ENCODE data around the gene VWF.

VWF gene

GRCh38 chr12:5969156-5969973, 155.1 kb downstream of the VWF start:
- H4K20me1 ChIP-seq (ENCODE audit: insufficient read depth, low read length): no peaks in the 10 kb centered on the region
- H3K9ac ChIP-seq (ENCODE audit: low read length): no peak overlapping the region
- H3K27me3 ChIP-seq (ENCODE audit: insufficient read depth, low read length): 0 out of 2 replicates have a peak, but pooled peaks cover 4% of the 10 kb centered on the region
- TF ChIP-seq CTCF (IDR thresholded peaks at IDR 0.05; ENCODE audit: low read length) (no peak), EZH2 (IDR thresholded peaks at IDR 0.05; ENCODE audit: borderline replicate concordance, low read length) (no peak)
- H3K4me3 ChIP-seq (ENCODE audit: low read depth, low read length, poor library complexity, severe bottlenecking): no peak overlapping the region
- H3K4me2 ChIP-seq (ENCODE audit: low read length): no peak overlapping the region
- no peaks in the 10 kb centered on the region for H3K9me3 ChIP-seq (ENCODE audit: low read length)
- H3F3A ChIP-seq (ENCODE audit: insufficient read depth, low read length): no peaks in the 10 kb centered on the region
- no peaks in the 10 kb centered on the region for H3K9me2 ChIP-seq (ENCODE audit: low read depth, low read length)
- no peak overlapping the region for H2AFZ ChIP-seq (ENCODE audit: low read length)
- no peaks in the 10 kb centered on the region for H3K4me1 ChIP-seq (ENCODE audit: insufficient read depth, low read length, severe bottlenecking)
- no peak overlapping the region for H3K27ac ChIP-seq (ENCODE audit: low read depth, low read length, poor library complexity, severe bottlenecking)
- H3K36me3 ChIP-seq (ENCODE audit: insufficient read depth, low read length): no peaks in the 10 kb centered on the region
- H3K79me2 ChIP-seq (ENCODE audit: insufficient read depth, low read length): no peaks in the 10 kb centered on the region

GRCh38 chr12:5967645-5968415, 156.6 kb downstream of the VWF start:
- no peaks in the 10 kb centered on the region for H3F3A ChIP-seq (ENCODE audit: insufficient read depth, low read length)
- TF ChIP-seq EZH2 (IDR thresholded peaks at IDR 0.05; ENCODE audit: borderline replicate concordance, low read length) (no peak), CTCF (IDR thresholded peaks at IDR 0.05; ENCODE audit: low read length) (no peak)
- no peak overlapping the region for H3K4me3 ChIP-seq (ENCODE audit: low read depth, low read length, poor library complexity, severe bottlenecking)
- no peaks in the 10 kb centered on the region for H3K9me3 ChIP-seq (ENCODE audit: low read length)
- H3K27ac ChIP-seq (ENCODE audit: low read depth, low read length, poor library complexity, severe bottlenecking): no peak overlapping the region
- H3K79me2 ChIP-seq (ENCODE audit: insufficient read depth, low read length): no peaks in the 10 kb centered on the region
- 0 out of 2 replicates have a peak, but pooled peaks cover 4% of the 10 kb centered on the region for H3K27me3 ChIP-seq (ENCODE audit: insufficient read depth, low read length)
- H3K9me2 ChIP-seq (ENCODE audit: low read depth, low read length): no peaks in the 10 kb centered on the region
- no peaks in the 10 kb centered on the region for H4K20me1 ChIP-seq (ENCODE audit: insufficient read depth, low read length)
- H3K36me3 ChIP-seq (ENCODE audit: insufficient read depth, low read length): no peaks in the 10 kb centered on the region
- H3K4me1 ChIP-seq (ENCODE audit: insufficient read depth, low read length, severe bottlenecking): no peaks in the 10 kb centered on the region
- H2AFZ ChIP-seq (ENCODE audit: low read length): no peak overlapping the region
- no peak overlapping the region for H3K4me2 ChIP-seq (ENCODE audit: low read length)
- H3K9ac ChIP-seq (ENCODE audit: low read length): no peak overlapping the region

- H3K9ac ChIP-seq (ENCODE audit: low read length): no peak overlapping the region
- H3F3A ChIP-seq (ENCODE audit: insufficient read depth, low read length): no peaks in the 10 kb centered on the region
- H3K4me3 ChIP-seq (ENCODE audit: low read depth, low read length, poor library complexity, severe bottlenecking): no peak overlapping the region
- H2AFZ ChIP-seq (ENCODE audit: low read length): no peak overlapping the region
- H3K36me3 ChIP-seq (ENCODE audit: insufficient read depth, low read length): no peaks in the 10 kb centered on the region
- H3K27ac ChIP-seq (ENCODE audit: low read depth, low read length, poor library complexity, severe bottlenecking): no peak overlapping the region
- TF ChIP-seq EZH2 (IDR thresholded peaks at IDR 0.05; ENCODE audit: borderline replicate concordance, low read length): no peak
- no peak for TF ChIP-seq CTCF (IDR thresholded peaks at IDR 0.05; ENCODE audit: low read length)
- no peak overlapping the region for H3K4me2 ChIP-seq (ENCODE audit: low read length)
- no peaks in the 10 kb centered on the region for H3K9me3 ChIP-seq (ENCODE audit: low read length)
- no peaks in the 10 kb centered on the region for H3K9me2 ChIP-seq (ENCODE audit: low read depth, low read length)
- H4K20me1 ChIP-seq (ENCODE audit: insufficient read depth, low read length): no peaks in the 10 kb centered on the region
- no peaks in the 10 kb centered on the region for H3K79me2 ChIP-seq (ENCODE audit: insufficient read depth, low read length)
- 0 out of 2 replicates have a peak, but pooled peaks cover 4% of the 10 kb centered on the region for H3K27me3 ChIP-seq (ENCODE audit: insufficient read depth, low read length)
- no peaks in the 10 kb centered on the region for H3K4me1 ChIP-seq (ENCODE audit: insufficient read depth, low read length, severe bottlenecking)
These were observed 157.9 kb downstream of the VWF start for GRCh38 chr12:5966486-5967095.

All from OCI-LY1 (cell line).